Epithelial cell of proximal tubule (primary cell): ENCODE measurements around the gene TMEM179B. TPM values are rescaled to one million over a fixed set of nuclear protein-coding genes. Genes with fewer than 3 reads are reported as not detected.
A peak's percentile ranks its signal among the peaks of the same experiment; 100 is the strongest.
"Not testable (repeated sequence)": the region's sequence is repeated elsewhere in the genome, so short reads cannot be mapped to it uniquely, and the experiment has no call there.

Experiments used
- DNase-seq: peaks from one replicate; pipeline ENCODE4 v3.0.0-alpha.2; 2011; ENCODE audit warnings: low read depth
- H3K4me3 ChIP-seq: 2 replicates; pipeline ENCODE4 v1.5.1; 2011; ENCODE audit warnings: low read depth, mild to moderate bottlenecking, low read length
- CTCF ChIP-seq: conservative IDR thresholded peaks from 2 replicates; pipeline ENCODE4 v1.5.1; 2012; ENCODE audit warnings: low read depth, mild to moderate bottlenecking, low read length
- total RNA-seq: library from RNA; depleted of rRNA; stranded (reverse); fragments of >200 nt; gene quantifications from 2 replicates; pipeline ENCODE4 v1.2.3, GENCODE V29; 2015

Gene TMEM179B
- total RNA-seq, 1 donor from 2014 or later, result 97.7 TPM

- no peak overlapping the region for H3K4me3 ChIP-seq
- no peak for TF ChIP-seq CTCF
- DNase-seq, result no peak
These were observed 32.1 kb upstream of the TMEM179B start for GRCh38 chr11:62755086-62755615.

GRCh38 chr11:62757846-62758788 is 29.1 kb upstream of the TMEM179B start:
- no peak for DNase-seq
- TF ChIP-seq CTCF, result no peak
- no peak overlapping the region for H3K4me3 ChIP-seq

- peak overlapping the region; percentile 81 for H3K4me3 ChIP-seq
These were observed 26.4 kb upstream of the TMEM179B start for GRCh38 chr11:62760867-62761227.

GRCh38 chr11:62770778-62771143 is 16.4 kb upstream of the TMEM179B start:
- DNase-seq, result no peak
- H3K4me3 ChIP-seq, result peak overlapping the region; percentile 62
- no peak for TF ChIP-seq CTCF

More at GRCh38 chr11:62760867-62761227, 26.4 kb upstream of the TMEM179B start:
- DNase-seq, result not testable (repeated sequence)

- DNase-seq, result peak; percentile 70
- TF ChIP-seq CTCF, result no peak
- peak within 1 kb of the TSS; percentile 62 for H3K4me3 ChIP-seq
These were observed 15.8 kb upstream of the TMEM179B start, which contains the start of gene TAF6L for GRCh38 chr11:62771144-62772021. TAF6L (plus strand) TSS chr11:62771396; CDS start chr11:62775784, 4,388 bp downstream.

GRCh38 chr11:62774407-62774806 is 12.8 kb upstream of the TMEM179B start:
- DNase-seq, result no peak
- H3K4me3 ChIP-seq, result no peak overlapping the region

More at GRCh38 chr11:62774407-62774806, 12.8 kb upstream of the TMEM179B start:
- no peak for TF ChIP-seq CTCF
